Endometrial microvascular endothelial cells (primary cell): ENCODE data around the gene CPSF3. TPM values are rescaled to one million over a fixed set of nuclear protein-coding genes. Genes with fewer than 3 reads are reported as not detected.

Source experiments
- in situ Hi-C: cut with HindIII; loops from 2 replicates; pipeline ENCODE4 v1.10.0; 2017; ENCODE audit warnings: low sequenced_read_pairs, low pct_unique_long_range_greater_than_20kb; ENCODE audit errors: inconsistent ontology term
- total RNA-seq: library from RNA; depleted of rRNA; stranded (reverse); fragments of >200 nt; gene quantifications from one replicate; pipeline ENCODE4 v1.2.3, GENCODE V29; 2015; ENCODE audit errors: inconsistent ontology term

CPSF3 gene
- total RNA-seq, result 43.9 TPM

DNA sequence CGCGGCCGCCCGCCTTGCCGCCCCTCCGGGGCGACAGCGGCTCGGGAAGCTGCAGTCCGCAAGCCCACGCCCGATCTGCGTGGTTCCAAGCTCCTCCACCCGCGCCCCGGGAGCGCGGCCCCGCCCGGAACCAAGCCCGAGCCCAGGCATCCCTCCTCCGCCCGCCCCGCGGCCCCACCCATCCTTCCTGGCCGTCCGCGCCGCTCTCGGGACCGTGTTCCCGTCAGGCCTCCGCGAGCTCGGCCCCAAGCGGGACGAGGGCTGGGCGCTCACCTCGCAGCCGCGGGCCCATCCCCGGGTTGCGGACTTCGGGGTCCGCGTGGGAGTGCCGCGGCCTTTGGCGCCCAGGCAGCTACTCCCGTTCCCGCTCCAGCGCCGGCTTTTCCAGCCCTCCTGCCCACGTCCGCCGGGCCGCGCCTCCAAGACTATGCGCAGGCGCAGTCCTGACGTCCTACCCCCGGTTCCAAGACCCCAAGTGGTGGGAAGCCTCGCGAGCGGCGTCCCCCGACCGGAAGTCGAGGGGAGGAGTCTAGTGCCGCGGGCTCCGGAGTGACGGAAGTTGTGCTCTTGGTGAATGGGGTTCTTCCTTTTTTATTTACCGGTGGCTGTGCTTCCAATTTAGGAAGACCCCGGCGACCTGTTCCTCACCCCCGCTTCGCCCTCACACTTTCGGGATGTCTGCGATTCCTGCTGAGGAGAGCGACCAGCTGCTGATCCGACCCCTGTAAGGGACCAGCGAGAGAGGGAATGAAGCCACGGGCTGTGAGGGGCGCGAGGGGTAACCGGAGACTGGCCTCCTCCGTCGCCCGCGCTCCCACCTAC is at the start of gene CPSF3, which contains the start of gene ITGB1BP1:
TSS of gene CPSF3 (plus strand) at position 555 of the 822 bp plus-strand sequence. CDS start at position 675, 120 bp downstream.
TSS of gene ITGB1BP1 (minus strand) at position 429 of the 822 bp plus-strand sequence. CDS start 4,831 bp downstream, outside the sequence.
- in situ Hi-C loops, result no loop called here

GRCh38 chr2:9374071-9374730 is 49.3 kb upstream of the CPSF3 start:
- in situ Hi-C loops, result no loop called here

DNA sequence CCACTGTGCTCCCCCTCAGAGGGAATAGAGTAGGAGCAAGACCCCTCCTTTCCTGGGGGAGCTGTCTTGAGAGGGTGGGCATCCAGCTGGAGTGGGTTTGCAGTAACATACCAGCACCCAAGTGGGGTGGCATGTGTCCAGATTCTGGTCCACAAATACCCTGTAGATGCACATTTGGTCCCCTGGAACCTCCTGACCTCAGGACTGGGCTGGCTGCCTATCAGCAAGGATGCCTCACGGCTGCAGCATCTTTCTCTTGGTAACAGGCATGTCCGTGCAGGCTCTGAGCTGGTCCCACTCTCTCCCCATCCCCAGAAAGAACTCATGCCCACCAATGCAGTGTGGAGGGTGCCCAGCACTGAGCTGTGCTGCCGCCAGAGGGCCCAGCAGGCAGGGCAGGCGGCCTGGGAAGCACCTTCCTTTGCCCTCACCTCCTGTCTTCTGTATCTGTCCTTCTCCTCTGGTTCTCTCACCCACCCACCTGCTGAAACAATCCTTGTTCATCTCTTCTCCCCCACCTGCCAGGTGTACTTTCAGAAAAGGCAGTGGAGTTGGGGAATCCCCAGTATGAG is 47.5 kb upstream of the CPSF3 start:
- in situ Hi-C loops, result no loop called here

DNA sequence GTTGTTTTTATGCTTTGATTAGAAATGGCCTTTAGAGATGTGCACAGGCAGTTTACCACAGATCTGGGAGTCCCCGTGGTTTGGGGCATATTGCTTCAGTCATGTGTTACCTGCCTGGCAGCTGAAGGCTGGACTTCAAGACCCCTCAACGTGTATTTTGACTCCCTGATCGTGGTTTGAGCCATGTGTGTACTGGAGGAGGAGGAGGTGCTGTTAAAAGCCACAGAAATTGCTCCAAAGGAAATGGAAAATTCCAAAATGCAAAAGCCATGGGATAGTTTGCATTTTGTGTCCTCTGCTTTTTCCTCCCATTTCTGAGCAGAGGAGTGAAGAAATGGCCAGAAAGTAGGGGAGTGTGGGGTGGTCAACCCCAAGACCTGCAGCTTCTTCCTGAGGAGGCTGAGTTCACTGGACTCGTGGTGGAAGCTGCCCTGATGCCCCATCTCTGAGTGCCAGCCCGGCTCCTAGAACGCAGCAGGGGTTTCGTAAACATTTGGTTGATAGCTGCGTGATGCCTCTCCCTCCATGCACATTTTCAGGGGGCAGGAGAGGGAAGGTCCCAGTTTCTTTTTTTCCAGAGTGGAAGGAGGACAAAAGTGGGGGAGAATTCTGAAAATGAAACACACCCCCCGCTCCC is 45.9 kb upstream of the CPSF3 start:
- in situ Hi-C loops, result no loop called here

- in situ Hi-C loops, result no loop called here
Observed at GRCh38 chr2:9378433-9379390, 44.7 kb upstream of the CPSF3 start.

DNA sequence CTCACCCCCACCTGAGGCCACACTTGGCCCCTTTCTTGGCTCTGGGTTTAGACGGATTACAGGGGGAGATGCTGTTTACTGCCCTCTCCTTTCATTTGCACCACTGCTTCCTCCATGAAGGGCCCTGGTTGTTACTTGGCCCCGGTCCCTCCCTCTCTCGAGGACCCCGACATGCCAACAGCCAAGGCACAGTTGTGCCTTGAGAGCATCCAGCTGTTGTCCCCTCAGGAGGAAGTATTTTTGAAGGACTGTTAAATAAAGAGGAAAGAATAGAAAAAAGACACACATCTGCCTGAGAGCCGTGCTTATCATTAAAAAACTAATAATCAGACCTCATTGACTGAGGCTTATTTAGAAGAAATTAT is 44.1 kb upstream of the CPSF3 start:
- in situ Hi-C loops, result no loop called here

DNA sequence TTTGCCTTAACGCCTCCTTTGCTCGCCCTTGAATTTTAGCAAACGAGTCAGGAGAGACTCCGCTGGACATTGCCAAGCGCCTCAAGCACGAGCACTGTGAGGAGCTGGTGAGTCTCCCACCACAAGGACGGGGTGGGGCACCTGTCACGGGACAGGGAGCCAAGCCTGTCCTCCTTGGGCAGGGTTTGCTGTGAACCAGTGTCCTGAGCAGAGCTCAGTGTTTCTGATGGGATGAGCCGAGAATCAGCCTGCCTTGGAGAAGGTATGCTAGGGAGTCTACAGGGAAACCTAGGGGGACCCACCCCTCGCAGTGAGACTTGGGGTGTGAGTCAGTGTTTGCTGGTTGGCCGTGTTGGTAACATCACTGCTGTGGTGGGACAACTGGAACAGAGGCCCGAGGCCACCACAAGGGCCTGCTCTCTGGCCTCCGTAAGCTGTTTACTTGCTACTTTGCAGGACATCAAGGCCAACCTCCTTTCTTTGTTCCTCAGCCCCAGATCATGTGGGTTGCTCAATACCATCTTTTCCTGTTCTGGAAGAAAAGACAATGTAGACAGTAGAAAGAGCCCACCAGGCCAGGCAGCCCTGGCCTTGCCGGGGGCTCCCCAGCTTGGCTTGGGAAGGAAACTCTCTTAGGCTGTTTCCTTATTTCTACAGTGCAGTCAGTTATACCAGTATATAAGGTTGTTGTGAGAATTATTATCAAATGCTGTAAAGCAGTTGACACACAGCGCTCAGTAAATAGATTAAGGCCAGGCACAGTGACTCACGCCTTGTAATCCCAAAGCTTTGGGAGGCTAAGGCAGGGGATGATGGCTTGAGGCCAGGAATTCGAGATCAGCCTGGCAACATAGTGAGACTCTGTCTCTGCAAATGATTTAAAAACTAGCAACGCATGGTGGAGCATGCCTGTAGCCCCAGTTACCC is 42.5 kb upstream of the CPSF3 start:
- in situ Hi-C loops, result no loop called here

DNA sequence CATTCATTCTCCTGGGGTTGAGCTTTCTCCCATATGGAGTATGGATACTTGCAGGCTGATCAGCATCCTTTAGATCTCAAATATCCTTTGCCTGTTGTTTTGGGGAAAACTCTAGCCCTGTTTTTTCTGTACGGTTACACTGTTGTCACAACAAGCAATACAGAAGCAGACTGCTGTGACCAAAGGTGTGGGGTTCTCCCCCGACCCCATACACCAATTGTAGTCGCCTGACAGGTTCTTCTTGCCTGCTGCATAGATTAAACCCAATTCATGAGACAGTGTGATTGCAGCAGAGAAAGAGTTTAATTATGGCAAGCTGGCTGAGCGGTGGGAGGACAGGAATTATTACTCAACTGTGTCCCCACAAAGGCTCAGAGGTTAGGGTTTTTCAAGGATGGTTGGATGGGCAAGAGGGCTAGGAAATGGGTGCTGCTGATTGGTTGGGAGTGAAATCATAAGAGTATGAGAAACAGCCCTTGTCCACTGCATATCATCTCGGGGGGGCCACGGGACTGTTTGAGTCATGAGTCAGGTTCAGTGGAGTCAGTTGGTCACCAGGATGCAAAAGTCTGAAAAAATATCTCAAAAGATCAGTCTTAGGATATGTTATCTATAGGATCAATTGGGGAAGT is 40.7 kb upstream of the CPSF3 start:
- in situ Hi-C loops, result no loop called here

DNA sequence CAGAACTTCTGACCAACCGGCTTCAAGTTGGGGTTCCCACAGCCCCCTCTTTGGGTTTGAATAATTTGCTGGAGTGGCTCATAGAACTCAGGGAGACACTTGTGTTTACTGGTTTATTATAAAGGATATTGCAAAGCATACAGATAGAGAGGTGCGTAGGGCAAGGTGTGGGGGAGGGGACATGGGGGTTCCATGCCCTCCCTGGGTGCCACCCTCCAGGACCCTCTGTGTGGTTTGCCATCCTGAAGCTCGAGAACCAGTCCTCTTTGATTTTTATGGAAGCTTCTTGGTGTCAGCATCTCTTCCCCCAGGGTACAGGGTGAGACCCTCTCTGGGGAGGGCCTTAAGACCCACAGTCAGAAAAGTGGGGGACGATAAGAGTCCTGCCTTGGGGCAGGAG is 38.9 kb upstream of the CPSF3 start:
- in situ Hi-C loops, result no loop called here

DNA sequence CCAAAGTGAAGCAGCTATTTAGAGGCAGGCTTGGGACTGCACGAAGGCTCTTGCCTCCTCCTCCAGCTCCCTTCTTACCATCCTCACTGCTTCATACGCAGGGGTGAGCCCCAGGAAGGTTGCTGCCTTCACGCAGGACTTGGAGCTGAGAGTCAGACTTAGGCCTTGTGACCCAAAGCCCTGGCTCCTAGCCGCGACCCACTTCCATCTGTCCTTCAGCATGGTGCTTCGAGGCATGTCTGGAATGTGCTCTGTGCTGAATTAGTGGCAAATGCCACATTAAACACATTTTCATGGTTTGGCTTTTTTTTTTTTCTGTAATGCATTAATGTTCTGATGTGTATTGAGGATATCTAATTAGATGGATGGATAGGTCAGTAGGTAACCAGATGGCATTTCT is 37.6 kb upstream of the CPSF3 start:
- in situ Hi-C loops, result no loop called here

DNA sequence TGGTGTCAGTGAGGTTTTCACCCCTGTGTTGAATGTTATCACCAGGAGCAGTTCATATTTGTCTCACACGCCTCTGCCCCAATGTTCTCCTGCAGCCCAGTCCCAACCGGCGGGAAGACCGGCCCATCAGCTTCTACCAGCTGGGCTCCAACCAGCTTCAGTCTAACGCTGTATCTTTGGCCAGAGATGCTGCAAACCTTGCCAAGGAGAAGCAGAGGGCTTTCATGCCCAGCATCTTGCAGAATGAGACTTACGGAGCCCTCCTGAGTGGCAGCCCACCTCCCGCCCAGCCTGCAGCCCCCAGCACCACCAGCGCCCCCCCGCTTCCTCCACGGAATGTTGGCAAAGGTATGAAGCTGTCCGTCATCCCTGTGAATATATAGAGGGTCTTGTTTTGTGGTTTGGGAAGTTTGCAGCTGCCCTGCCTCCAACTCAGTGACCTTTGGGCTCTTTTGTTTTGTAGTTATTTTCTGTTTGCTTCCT is 35.2 kb upstream of the CPSF3 start:
- in situ Hi-C loops, result no loop called here

- in situ Hi-C loops, result no loop called here
Observed at GRCh38 chr2:9388950-9389911, 34.2 kb upstream of the CPSF3 start.

DNA sequence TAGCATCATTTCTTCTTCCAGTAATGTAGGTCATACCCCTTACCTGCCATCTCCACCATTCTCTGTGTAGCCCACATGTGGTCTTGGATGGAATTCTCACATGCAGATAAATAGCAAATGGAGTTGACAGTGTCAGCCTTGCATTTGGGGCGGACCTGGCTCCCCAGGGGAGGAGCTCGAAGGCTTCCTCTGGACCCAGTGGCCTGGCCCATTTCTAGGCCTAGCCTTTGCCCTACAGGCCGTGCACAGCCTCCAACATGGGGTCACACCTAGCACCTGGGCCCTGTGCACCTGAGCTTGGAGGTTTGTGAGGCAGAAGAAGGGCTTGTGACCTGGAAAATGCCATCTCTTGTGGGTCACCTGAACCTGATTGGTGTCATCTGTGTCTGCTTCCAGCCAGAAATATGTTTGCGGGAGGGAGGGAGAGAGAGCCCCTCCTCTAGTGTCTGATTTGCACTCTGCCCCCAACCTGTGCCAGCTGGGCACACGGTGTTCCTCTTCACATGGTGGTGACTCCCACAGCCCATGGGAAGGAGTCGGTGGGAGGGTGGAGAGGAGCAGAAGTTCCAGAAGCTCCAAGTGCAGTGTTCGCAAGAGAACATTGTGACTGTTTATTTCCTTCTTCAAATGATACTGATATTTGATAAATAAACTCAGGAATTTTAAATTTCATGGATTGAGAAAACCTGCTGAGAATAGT is 33.2 kb upstream of the CPSF3 start:
- in situ Hi-C loops, result no loop called here

DNA sequence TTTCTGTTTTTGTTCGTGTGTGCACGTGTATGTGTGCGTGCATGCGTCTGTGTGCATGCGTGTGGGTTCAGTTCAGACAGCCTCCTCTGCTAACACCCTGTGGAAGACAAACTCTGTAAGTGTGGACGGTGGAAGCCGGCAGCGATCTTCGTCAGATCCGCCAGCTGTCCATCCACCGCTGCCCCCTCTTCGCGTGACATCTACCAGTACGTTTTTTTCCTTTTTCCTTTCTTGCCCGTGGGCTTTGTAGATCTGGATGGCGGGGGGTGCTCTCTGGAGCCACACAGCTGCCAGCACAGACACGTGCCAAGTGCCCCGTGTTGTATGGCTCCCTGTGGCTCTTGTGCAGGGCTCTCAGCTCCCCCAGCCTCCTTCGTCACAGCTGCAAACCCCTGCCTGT is 32.5 kb upstream of the CPSF3 start:
- in situ Hi-C loops, result no loop called here

GRCh38 chr2:9391961-9392720 is 31.3 kb upstream of the CPSF3 start:
- in situ Hi-C loops, result no loop called here
